Measurements from ENCODE around the gene FGF5. TPM values are rescaled to one million over a fixed set of nuclear protein-coding genes. Genes with fewer than 3 reads are reported as not detected.

The FGF5 gene
- total and polyA plus RNA-seq, 10 of the 15 experiments (the other 5 are each of a cell fraction or from before 2014, with no cell fraction given), result 0.87 to 7.4 (median 1.6) TPM

GRCh38 chr4:80240976-80241375, 25.5 kb upstream of the FGF5 start (continued):
- TF ChIP-seq NKRF (conservative IDR thresholded peaks at IDR 0.05), result no peak
- TF ChIP-seq SREBF1 (IDR thresholded peaks at IDR 0.05; ENCODE audit: low read length), result no peak
- no peak for TF ChIP-seq RFX5 (IDR thresholded peaks at IDR 0.05; ENCODE audit: low read depth, low read length)
- TF ChIP-seq ZNF207 (IDR thresholded peaks at IDR 0.05; ENCODE audit: borderline replicate concordance), result no peak
- TF ChIP-seq STAT3 (IDR thresholded peaks at IDR 0.05; ENCODE audit: low read depth, low read length), result no peak
- 0 out of 2 replicates have a peak, but pooled peaks have one; percentile 20 for TF ChIP-seq ZNF687 (IDR thresholded peaks at IDR 0.05)
- peak; percentile 60; the same call in 1 of the 2 replicates for TF ChIP-seq BMI1 (IDR thresholded peaks at IDR 0.05; ENCODE audit: borderline replicate concordance)
- TF ChIP-seq ZNF24 (IDR thresholded peaks at IDR 0.05), result peak; percentile 75
- no peak for TF ChIP-seq CBFB (IDR thresholded peaks at IDR 0.05; ENCODE audit: low read depth)
- TF ChIP-seq ATF3 (IDR thresholded peaks at IDR 0.05; ENCODE audit: borderline replicate concordance, extremely low read depth, low read depth, low read length), result no peak
- no peak for TF ChIP-seq NFXL1 (IDR thresholded peaks at IDR 0.05; ENCODE audit: borderline replicate concordance)
- TF ChIP-seq USF2 (IDR thresholded peaks at IDR 0.05; ENCODE audit: borderline replicate concordance, low read depth, low read length), result no peak
- 0 out of 2 replicates have a peak, but pooled peaks have one; percentile 23 for TF ChIP-seq MLLT1 (IDR thresholded peaks at IDR 0.05)
- TF ChIP-seq SUZ12 (IDR thresholded peaks at IDR 0.05; ENCODE audit: unreplicated experiment), result no peak
- no peak for TF ChIP-seq SMAD1 (IDR thresholded peaks at IDR 0.05; ENCODE audit: low read depth, partially characterized antibody)
- no peak for TF ChIP-seq SRF (IDR thresholded peaks at IDR 0.05; ENCODE audit: low read depth in 2 of 2, low read length in 2 of 2)
- TF ChIP-seq ZNF592 (IDR thresholded peaks at IDR 0.05), result peak; percentile 9; the same call in 1 of the 2 replicates
